ENCODE measurements around the gene FAM181A. TPM values are rescaled to one million over a fixed set of nuclear protein-coding genes. Genes with fewer than 3 reads are reported as not detected.

Gene FAM181A
- total and polyA plus RNA-seq, 4 experiments from 2014 or later, result not detected

- H3K27ac Mint-ChIP-seq, result no peak overlapping the region
- H3K9me3 Mint-ChIP-seq, result no peaks in the 10 kb centered on the region
- intact Hi-C loops (cut with micrococcal nuclease), result no loop called here
- no peaks in the 10 kb centered on the region for H3K9me3 ChIP-seq (ENCODE audit: control insufficient read depth in 1 of 2, low read length in 2 of 2)
- no peaks in the 10 kb centered on the region for H3K27me3 ChIP-seq (ENCODE audit: insufficient read depth, low read length)
- no peak overlapping the region for H3K4me3 Mint-ChIP-seq
- no peak overlapping the region for H3K27ac ChIP-seq (ENCODE audit: low read depth, low read length)
- no peak overlapping the region for H3K4me3 ChIP-seq (ENCODE audit: low read length in 2 of 2)
- no peaks in the 10 kb centered on the region for H3K27me3 Mint-ChIP-seq
- H3K36me3 ChIP-seq (ENCODE audit: insufficient read depth, low read length), result no peaks in the 10 kb centered on the region
- POLR2A ChIA-PET (ENCODE audit: partially characterized antibody), result interaction anchor here (0.9 to 7.0 kb wide), 4 partner anchors 9 to 34 kb away, joined by 3 to 87 read pairs (median 6); no protein-coding TSS in a partner anchor
- peaks cover 0 to 11% of the 10 kb centered on the region in 2 donors for H3K36me3 Mint-ChIP-seq
- DNase-seq, result no peak
- H3K4me1 Mint-ChIP-seq, result peaks cover 0 to 13% (median 5%) of the 10 kb centered on the region in 4 donors
- CTCF ChIA-PET (ENCODE audit: partially characterized antibody), result interaction anchor here (1.3 to 34.5 kb wide), 3 partner anchors 8 to 54 kb away, joined by 3 to 1377 read pairs (median 447); partner anchors contain the start of genes ASB2 and CCDC197
- H3K4me1 ChIP-seq (ENCODE audit: insufficient read depth, low read length), result peaks cover 3% of the 10 kb centered on the region
These were observed 17.4 kb downstream of the FAM181A start for GRCh38 chr14:93944348-93945069.

DNA sequence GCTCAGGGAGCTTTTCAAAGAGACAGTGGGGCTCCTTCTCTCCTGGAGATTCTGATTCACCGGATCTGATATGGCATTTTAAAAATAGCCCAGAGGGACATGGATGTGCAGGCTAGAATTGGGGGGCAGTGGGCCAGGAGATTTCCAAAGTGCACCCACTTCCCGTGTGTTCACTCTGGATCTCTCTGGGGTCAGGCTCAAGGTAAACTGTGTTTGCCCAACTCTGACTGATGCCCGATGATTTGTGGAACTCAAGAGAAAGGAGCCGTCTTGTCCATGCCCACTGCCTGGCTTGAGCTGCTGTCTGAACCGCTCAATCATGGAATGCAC lies 17.9 kb downstream of the FAM181A start:
- Histone ChIP-seq H3K4me3 (ENCODE audit: low read length in 2 of 2) (no peak overlapping the region), H3K4me1 (ENCODE audit: insufficient read depth, low read length) (no peaks in the 10 kb centered on the region), H3K9me3 (ENCODE audit: control insufficient read depth in 1 of 2, low read length in 2 of 2) (no peaks in the 10 kb centered on the region), H3K36me3 (ENCODE audit: insufficient read depth, low read length) (peaks cover 1% of the 10 kb centered on the region), H3K27me3 (ENCODE audit: insufficient read depth, low read length) (no peaks in the 10 kb centered on the region), H3K27ac (ENCODE audit: low read depth, low read length) (no peak overlapping the region)
- Mint-ChIP-seq H3K4me1 (peaks cover 0 to 8% (median 3%) of the 10 kb centered on the region in 4 donors), H3K36me3 (peaks cover 0 to 15% of the 10 kb centered on the region in 2 donors), H3K4me3 (no peak overlapping the region), H3K27me3 (no peaks in the 10 kb centered on the region), H3K9me3 (no peaks in the 10 kb centered on the region), H3K27ac (no peak overlapping the region)
- ChIA-PET POLR2A (ENCODE audit: partially characterized antibody) (interaction anchor here (0.9 to 7.0 kb wide), 4 partner anchors 8 to 33 kb away, joined by 3 to 87 read pairs (median 6); no protein-coding TSS in a partner anchor), CTCF (ENCODE audit: partially characterized antibody) (interaction anchor here (1.3 to 34.5 kb wide), 3 partner anchors 9 to 53 kb away, joined by 3 to 1377 read pairs (median 447); partner anchors contain the start of genes ASB2 and CCDC197)
- no peak for DNase-seq
- intact Hi-C loops (cut with micrococcal nuclease), result no loop called here

- Histone ChIP-seq H3K4me1 (ENCODE audit: insufficient read depth, low read length) (no peaks in the 10 kb centered on the region), H3K27me3 (ENCODE audit: insufficient read depth, low read length) (no peaks in the 10 kb centered on the region), H3K9me3 (ENCODE audit: control insufficient read depth in 1 of 2, low read length in 2 of 2) (no peaks in the 10 kb centered on the region), H3K27ac (ENCODE audit: low read depth, low read length) (no peak overlapping the region), H3K4me3 (ENCODE audit: low read length in 2 of 2) (no peak overlapping the region), H3K36me3 (ENCODE audit: insufficient read depth, low read length) (peaks cover 5% of the 10 kb centered on the region)
- intact Hi-C loops (cut with micrococcal nuclease), result no loop called here
- Mint-ChIP-seq H3K4me3 (no peak overlapping the region), H3K9me3 (no peaks in the 10 kb centered on the region), H3K27me3 (no peaks in the 10 kb centered on the region), H3K27ac (no peak overlapping the region), H3K36me3 (peaks cover 0 to 15% of the 10 kb centered on the region in 2 donors), H3K4me1 (peaks cover 0 to 4% (median 0%) of the 10 kb centered on the region in 4 donors)
- POLR2A ChIA-PET (ENCODE audit: partially characterized antibody), result interaction anchor here (1.5 to 1.8 kb wide), 2 partner anchors 10 to 13 kb away, joined by 5 to 6 read pairs; no protein-coding TSS in a partner anchor
- CTCF ChIA-PET (ENCODE audit: partially characterized antibody), result interaction anchor here (1.1 to 34.5 kb wide), 3 partner anchors 9 to 55 kb away, joined by 5 to 1377 read pairs (median 6); partner anchors contain the start of gene ASB2
- no peak for DNase-seq
These were observed 19.0 kb downstream of the FAM181A start for GRCh38 chr14:93946104-93946503.

DNA sequence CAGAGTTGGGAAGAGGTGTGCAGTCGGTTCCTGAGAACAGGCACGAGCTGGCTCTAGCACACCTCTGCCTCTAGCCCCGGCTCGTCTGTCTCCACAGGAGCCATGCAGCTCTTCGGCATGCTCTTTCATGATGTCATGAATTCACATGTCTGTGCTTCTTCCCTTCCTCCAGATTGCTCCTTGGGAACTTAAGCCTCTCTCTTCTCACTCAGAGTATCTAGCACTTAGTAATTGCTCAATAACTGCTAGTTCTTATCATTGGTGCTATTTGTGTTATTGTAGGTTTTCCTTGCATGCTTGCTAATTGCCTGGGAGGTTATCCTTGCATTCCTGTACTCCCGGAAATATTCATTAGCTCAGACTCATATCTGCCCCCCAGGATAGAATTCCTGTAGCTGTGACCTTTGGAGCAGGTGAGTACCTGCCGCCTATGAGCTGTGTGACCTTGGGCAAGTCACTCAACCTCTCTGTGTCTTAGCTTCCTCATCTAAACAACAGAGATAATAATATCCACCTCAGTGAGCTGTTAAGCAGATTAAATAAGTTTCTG lies 19.5 kb downstream of the FAM181A start:
- H3K27me3 ChIP-seq (ENCODE audit: insufficient read depth, low read length), result no peaks in the 10 kb centered on the region
- peaks cover 5% of the 10 kb centered on the region for H3K36me3 ChIP-seq (ENCODE audit: insufficient read depth, low read length)
- no peak overlapping the region for H3K4me3 ChIP-seq (ENCODE audit: low read length in 2 of 2)
- H3K4me3 Mint-ChIP-seq, result no peak overlapping the region
- peaks cover 0 to 8% (median 0%) of the 10 kb centered on the region in 4 donors for H3K4me1 Mint-ChIP-seq
- no peak for DNase-seq
- POLR2A ChIA-PET (ENCODE audit: partially characterized antibody), result interaction anchor here (1.3 to 1.8 kb wide), 3 partner anchors 9 to 23 kb away, joined by 4 to 6 read pairs (median 5); no protein-coding TSS in a partner anchor
- no peaks in the 10 kb centered on the region for H3K27me3 Mint-ChIP-seq
- H3K9me3 ChIP-seq (ENCODE audit: control insufficient read depth in 1 of 2, low read length in 2 of 2), result no peaks in the 10 kb centered on the region
- peaks cover 0 to 15% of the 10 kb centered on the region in 2 donors for H3K36me3 Mint-ChIP-seq
- CTCF ChIA-PET (ENCODE audit: partially characterized antibody), result interaction anchor here (0.9 to 34.5 kb wide), 4 partner anchors 9 to 57 kb away, joined by 3 to 1377 read pairs (median 6); partner anchors contain the start of gene ASB2
- no peaks in the 10 kb centered on the region for H3K9me3 Mint-ChIP-seq
- H3K27ac ChIP-seq (ENCODE audit: low read depth, low read length), result no peak overlapping the region
- H3K27ac Mint-ChIP-seq, result peak overlapping the region in 1 of 7 donors; percentile 12
- H3K4me1 ChIP-seq (ENCODE audit: insufficient read depth, low read length), result no peaks in the 10 kb centered on the region
- intact Hi-C loops (cut with micrococcal nuclease), result no loop called here

DNA sequence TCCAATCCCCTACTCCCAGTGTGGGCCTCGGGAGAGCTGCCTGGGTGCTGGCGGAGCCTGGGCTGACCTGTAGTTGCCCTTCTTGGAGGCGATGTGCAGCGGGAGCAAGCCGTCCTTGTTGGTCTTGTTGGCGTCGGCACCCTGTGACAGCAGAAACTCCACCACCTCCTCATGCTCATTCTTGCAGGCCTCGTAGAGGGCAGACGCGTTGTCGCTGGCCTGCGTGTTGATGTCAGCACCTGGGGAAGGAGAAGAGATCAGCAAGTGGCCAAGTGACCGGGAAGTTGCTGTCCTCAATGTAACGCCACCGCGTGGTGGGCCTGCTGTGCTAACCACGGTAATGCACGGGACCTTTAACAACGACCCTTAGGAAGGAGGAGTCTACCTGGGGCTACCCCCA lies 20.1 kb downstream of the FAM181A start:
- H3K27me3 ChIP-seq (ENCODE audit: insufficient read depth, low read length), result no peaks in the 10 kb centered on the region
- H3K9me3 ChIP-seq (ENCODE audit: control insufficient read depth in 1 of 2, low read length in 2 of 2), result no peaks in the 10 kb centered on the region
- H3K4me1 ChIP-seq (ENCODE audit: insufficient read depth, low read length), result peaks cover 5% of the 10 kb centered on the region
- Mint-ChIP-seq H3K4me3 (no peak overlapping the region), H3K36me3 (peaks cover 0 to 15% of the 10 kb centered on the region in 2 donors), H3K9me3 (no peaks in the 10 kb centered on the region), H3K27ac (no peak overlapping the region), H3K4me1 (peaks cover 0 to 9% (median 2%) of the 10 kb centered on the region in 4 donors), H3K27me3 (no peaks in the 10 kb centered on the region)
- H3K36me3 ChIP-seq (ENCODE audit: insufficient read depth, low read length), result peaks cover 5% of the 10 kb centered on the region
- intact Hi-C loops (cut with micrococcal nuclease), result no loop called here
- H3K4me3 ChIP-seq (ENCODE audit: low read length in 2 of 2), result no peak overlapping the region
- no peak overlapping the region for H3K27ac ChIP-seq (ENCODE audit: low read depth, low read length)
- POLR2A ChIA-PET (ENCODE audit: partially characterized antibody), result interaction anchor here (1.3 to 1.8 kb wide), 3 partner anchors 8 to 23 kb away, joined by 4 to 6 read pairs (median 5); no protein-coding TSS in a partner anchor
- CTCF ChIA-PET (ENCODE audit: partially characterized antibody), result interaction anchor here (0.9 to 34.5 kb wide), 3 partner anchors 10 to 56 kb away, joined by 3 to 1377 read pairs (median 6); partner anchors contain the start of gene ASB2
- DNase-seq, result no peak

DNA sequence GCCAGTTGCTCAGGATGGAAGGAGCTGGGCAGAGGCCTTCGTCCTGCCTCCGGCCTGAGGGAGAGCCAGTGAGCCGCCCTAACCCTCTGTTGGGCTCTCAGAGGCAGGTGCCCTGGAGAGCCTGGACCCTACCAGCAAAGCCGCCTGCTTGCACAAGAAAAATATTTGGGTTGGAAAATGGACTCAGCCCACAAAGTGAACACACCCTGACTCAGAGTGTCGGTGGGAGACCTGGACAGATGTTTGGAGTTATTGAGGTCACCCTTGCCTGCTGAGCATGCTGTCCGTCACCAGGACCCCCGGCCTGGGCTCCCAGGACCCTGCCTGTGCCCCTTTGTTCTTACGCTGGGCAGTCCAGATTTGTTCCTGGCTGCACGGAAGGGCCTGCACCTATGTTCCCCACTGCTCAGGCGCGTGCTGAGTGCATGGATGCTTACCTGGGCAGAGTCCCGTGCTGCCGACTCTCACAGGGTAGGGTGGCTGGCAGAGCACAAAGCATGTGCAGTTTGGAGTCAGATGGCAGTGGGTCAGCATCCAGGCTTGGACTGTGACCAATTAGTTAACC lies 22.4 kb downstream of the FAM181A start:
- Mint-ChIP-seq H3K36me3 (peaks cover 0 to 13% of the 10 kb centered on the region in 2 donors), H3K27ac (no peak overlapping the region), H3K27me3 (no peaks in the 10 kb centered on the region), H3K4me1 (peaks cover 9 to 30% (median 21%) of the 10 kb centered on the region in 4 donors), H3K9me3 (no peaks in the 10 kb centered on the region), H3K4me3 (no peak overlapping the region)
- Histone ChIP-seq H3K9me3 (ENCODE audit: control insufficient read depth in 1 of 2, low read length in 2 of 2) (no peaks in the 10 kb centered on the region), H3K4me1 (ENCODE audit: insufficient read depth, low read length) (peaks cover 28% of the 10 kb centered on the region), H3K36me3 (ENCODE audit: insufficient read depth, low read length) (peaks cover 5% of the 10 kb centered on the region), H3K27ac (ENCODE audit: low read depth, low read length) (no peak overlapping the region), H3K4me3 (ENCODE audit: low read length in 2 of 2) (no peak overlapping the region), H3K27me3 (ENCODE audit: insufficient read depth, low read length) (no peaks in the 10 kb centered on the region)
- intact Hi-C loops (cut with micrococcal nuclease), result no loop called here
- CTCF ChIA-PET (ENCODE audit: partially characterized antibody), result interaction anchor here (1.0 to 39.2 kb wide), 3 partner anchors 0 to 52 kb away, joined by 3 to 1377 read pairs (median 1377); partner anchors contain the start of gene ASB2
- POLR2A ChIA-PET (ENCODE audit: partially characterized antibody), result interaction anchor here (1.3 kb wide), 1 partner anchor 10 kb away, joined by 5 read pairs; no protein-coding TSS in a partner anchor
- no peak for DNase-seq
